K562 (cell line): ENCODE data around the gene HSPA1L. TPM values are rescaled to one million over a fixed set of nuclear protein-coding genes. Genes with fewer than 3 reads are reported as not detected.
A peak's percentile ranks its signal among the peaks of the same experiment; 100 is the strongest.

Experiments used
- ASH1L ChIP-seq: fragments of 450-650 bp; IDR thresholded peaks from 2 replicates; pipeline ENCODE4 v1.6.1; 2018; ENCODE audit warnings: borderline replicate concordance, mild to moderate bottlenecking, low read depth; ENCODE audit not compliant: partially characterized antibody
- CHCHD3 ChIP-seq: fragments of 250-450 bp; sonication (Bioruptor Pico); IDR thresholded peaks from 2 replicates; pipeline ENCODE4 v2.1.2; 2022; ENCODE audit warnings: mild to moderate bottlenecking
- CHD2 ChIP-seq: IDR thresholded peaks from 2 replicates; pipeline ENCODE4 v1.6.1; 2011; ENCODE audit warnings: low read depth, low read length
- DIDO1 ChIP-seq: fragments of 450-650 bp; IDR thresholded peaks from 2 replicates; pipeline ENCODE4 v1.6.1; 2016; ENCODE audit warnings: low read depth, missing biosample characterization, missing genetic modification characterization
- DNMT1 ChIP-seq: fragments of 450-650 bp; IDR thresholded peaks from 2 replicates; pipeline ENCODE4 v1.6.1; 2016; ENCODE audit warnings: antibody characterized with exemption, mild to moderate bottlenecking
- FOSL1 ChIP-seq: fragments of 200-800 bp; sonication (Bioruptor generic); conservative IDR thresholded peaks from 2 replicates; pipeline ENCODE4 v1.6.1; 2016; ENCODE audit warnings: missing genetic modification characterization, missing compliant biosample characterization
- FOXA3 ChIP-seq, 2 experiments: fragments of 450-650 bp in 1 of 2; sonication (generic) in 1 of 2; formaldehyde crosslinking; IDR thresholded peaks in 1 of 2; conservative IDR thresholded peaks in 1 of 2; 2 replicates each; pipeline versions ENCODE4 v1.4.0 to v1.8.0; 2020 to 2022; ENCODE audit warnings: mild to moderate bottlenecking in 2 of 2, missing genetic modification reagents in 1 of 2
- FOXK2 ChIP-seq, 2 experiments: fragments of 450-650 bp; IDR thresholded peaks in 1 of 2; conservative IDR thresholded peaks in 1 of 2; 2 replicates each; pipeline ENCODE4 v1.6.1; 2016; ENCODE audit warnings: low read depth in 2 of 2, mild to moderate bottlenecking in 1 of 2
- HCFC1 ChIP-seq: IDR thresholded peaks from 2 replicates; pipeline ENCODE4 v1.6.1; 2012; ENCODE audit warnings: low read depth, low read length, improper control_type of control experiment
- JUN ChIP-seq, 2 experiments: sonication (generic) in 1 of 2; formaldehyde crosslinking in 1 of 2; IDR thresholded peaks; 2 replicates each; pipeline versions ENCODE4 v1.6.1 to v1.8.0; 2012 to 2022; ENCODE audit warnings: borderline replicate concordance in 2 of 2, mild to moderate bottlenecking in 2 of 2, improper control_type of control experiment in 1 of 2, low read depth in 1 of 2, low read length in 1 of 2, missing genetic modification reagents in 1 of 2
- LCOR ChIP-seq: sonication (generic); formaldehyde crosslinking; IDR thresholded peaks from 2 replicates; pipeline ENCODE4 v1.8.0; 2022; ENCODE audit warnings: mild to moderate bottlenecking, missing genetic modification reagents
- LEF1 ChIP-seq: fragments of 450-650 bp; IDR thresholded peaks from 2 replicates; pipeline ENCODE4 v1.6.1; 2016; ENCODE audit warnings: mild to moderate bottlenecking
- MBD2 ChIP-seq: sonication (generic); IDR thresholded peaks from 2 replicates; pipeline ENCODE4 v1.6.1; 2016; ENCODE audit warnings: low read depth, borderline replicate concordance
- MLX ChIP-seq, 2 experiments: fragments of 450-650 bp in 1 of 2; sonication (generic) in 1 of 2; formaldehyde crosslinking; conservative IDR thresholded peaks; 2 replicates each; pipeline versions ENCODE4 v1.4.0 to v1.8.1; 2020 to 2022; ENCODE audit warnings: mild to moderate bottlenecking in 1 of 2, missing genetic modification reagents in 1 of 2
- POLR2B ChIP-seq: fragments of 450-650 bp; IDR thresholded peaks from 2 replicates; pipeline ENCODE4 v1.6.1; 2018; ENCODE audit warnings: low read depth; ENCODE audit not compliant: partially characterized antibody
- SLC30A9 ChIP-seq: fragments of 250-450 bp; sonication (Bioruptor Pico); IDR thresholded peaks from 2 replicates; pipeline ENCODE4 v1.8.0; 2022; ENCODE audit warnings: mild to moderate bottlenecking, moderate library complexity
- SMARCA4 ChIP-seq: fragments of 450-650 bp; IDR thresholded peaks from 2 replicates; pipeline ENCODE4 v1.6.1; 2016
- TBP ChIP-seq: optimal IDR thresholded peaks from 2 replicates; pipeline ENCODE3; 2011; ENCODE audit warnings: low read depth, low read length, improper control_type of control experiment
- TCF7L2 ChIP-seq: fragments of 150-350 bp; IDR thresholded peaks from 2 replicates; pipeline ENCODE4 v1.6.1; 2016; ENCODE audit warnings: low read depth, mild to moderate bottlenecking, low read length, moderate library complexity
- YBX1 ChIP-seq: fragments of 450-650 bp; IDR thresholded peaks from 2 replicates; pipeline ENCODE4 v1.7.1; 2016; ENCODE audit warnings: mild to moderate bottlenecking
- ZBTB49 ChIP-seq: sonication (generic); formaldehyde crosslinking; IDR thresholded peaks from 2 replicates; pipeline ENCODE4 v1.8.0; 2022; ENCODE audit warnings: missing genetic modification reagents, mild to moderate bottlenecking, borderline replicate concordance
- ZNF140 ChIP-seq: fragments of 250-450 bp; sonication (Bioruptor Pico); IDR thresholded peaks from 2 replicates; pipeline ENCODE4 v1.8.0; 2021; ENCODE audit warnings: moderate library complexity, mild to moderate bottlenecking, inconsistent platforms
- ZNF384 ChIP-seq: IDR thresholded peaks from 2 replicates; pipeline ENCODE4 v1.6.1; 2012; ENCODE audit warnings: low read depth, low read length, improper control_type of control experiment
- ZNF41 ChIP-seq: fragments of 250-450 bp; sonication (Bioruptor Pico); conservative IDR thresholded peaks from 2 replicates; pipeline ENCODE4 v1.4.0; 2020; ENCODE audit warnings: mild to moderate bottlenecking
- ZNF583 ChIP-seq: fragments of 250-450 bp; sonication (Bioruptor Pico); IDR thresholded peaks from 2 replicates; pipeline ENCODE4 v1.4.0; 2020
- ZNF766 ChIP-seq: fragments of 200-800 bp; sonication (Bioruptor generic); conservative IDR thresholded peaks from 2 replicates; pipeline ENCODE4 v1.6.1; 2016; ENCODE audit warnings: missing genetic modification characterization, missing compliant biosample characterization
- polyA plus RNA-seq, 8 experiments: library from polyadenylated mRNA; depleted of rRNA in 4 of 8; stranded (reverse) in 5 of 8; unstranded in 3 of 8; fragments of >200 nt; fragmentation: Nextera tagmentation in 2 of 8; fragmentation: Illumina TruSeq in 1 of 8; extraction: Ambion mirVana in 2 of 8; extraction: Trizol in 1 of 8; gene quantifications; 2 replicates each; pipeline versions ENCODE4 v1.2.1 to v1.2.3, GENCODE V29; 2011 to 2014; ENCODE audit warnings: inconsistent platforms in 1 of 8, missing spikeins in 1 of 8
- total RNA-seq, 7 experiments: library from RNA; depleted of rRNA in 6 of 7; stranded (reverse); fragments of >200 nt in 6 of 7; fragmentation: Illumina TruSeq in 2 of 7; extraction: Trizol in 2 of 7; gene quantifications; 2 replicates each; pipeline versions ENCODE4 v1.2.1 to v1.2.3, GENCODE V29; 2011 to 2021; ENCODE audit warnings: low replicate concordance in 1 of 7

The HSPA1L gene
- total and polyA plus RNA-seq, 9 of the 15 experiments (the other 6 are each of a cell fraction or from before 2014, with no cell fraction given): 0.14 to 2.1 (median 1.3) TPM

DNA sequence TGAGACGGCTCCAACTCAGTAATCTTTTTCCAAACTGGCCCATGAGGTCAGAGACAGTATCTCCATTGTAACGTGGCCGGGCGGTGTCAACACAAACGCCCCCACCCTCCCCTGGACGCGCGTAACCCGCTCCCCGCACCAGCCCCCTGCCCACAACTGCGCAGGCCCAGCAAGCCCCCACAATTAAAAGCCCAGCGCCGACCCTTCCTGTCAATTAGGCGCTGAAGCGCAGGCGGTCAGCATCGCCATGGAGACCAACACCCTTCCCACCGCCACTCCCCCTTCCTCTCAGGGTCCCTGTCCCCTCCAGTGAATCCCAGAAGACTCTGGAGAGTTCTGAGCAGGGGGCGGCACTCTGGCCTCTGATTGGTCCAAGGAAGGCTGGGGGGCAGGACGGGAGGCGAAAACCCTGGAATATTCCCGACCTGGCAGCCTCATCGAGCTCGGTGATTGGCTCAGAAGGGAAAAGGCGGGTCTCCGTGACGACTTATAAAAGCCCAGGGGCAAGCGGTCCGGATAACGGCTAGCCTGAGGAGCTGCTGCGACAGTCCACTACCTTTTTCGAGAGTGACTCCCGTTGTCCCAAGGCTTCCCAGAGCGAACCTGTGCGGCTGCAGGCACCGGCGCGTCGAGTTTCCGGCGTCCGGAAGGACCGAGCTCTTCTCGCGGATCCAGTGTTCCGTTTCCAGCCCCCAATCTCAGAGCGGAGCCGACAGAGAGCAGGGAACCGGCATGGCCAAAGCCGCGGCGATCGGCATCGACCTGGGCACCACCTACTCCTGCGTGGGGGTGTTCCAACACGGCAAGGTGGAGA, at the start of gene HSPA1L, which contains the start of gene HSPA1A (continued):
- TF ChIP-seq CHD2: 0 out of 2 replicates have a peak, but pooled peaks have one; percentile 62
- peak; percentile 54; the same call in 1 of the 2 replicates for TF ChIP-seq HCFC1
- TF ChIP-seq TCF7L2: no peak
- peak in 1 of 2 experiments; percentile 97; a peak in 2 of 4 replicates for TF ChIP-seq MLX (CRISPR knock-in tag; conservative IDR thresholded peaks at IDR 0.05)
- peak; percentile 3; the same call in 1 of the 2 replicates for TF ChIP-seq ZNF384
- TF ChIP-seq FOSL1 (tag): 0 out of 2 replicates have a peak, but pooled peaks have one; percentile 39
- TF ChIP-seq DIDO1 (tag): no peak
- TF ChIP-seq ZNF140 (CRISPR knock-in tag): no peak
- TF ChIP-seq POLR2B: peak; percentile 100
- TF ChIP-seq DNMT1: 0 out of 2 replicates have a peak, but pooled peaks have one; percentile 74
- TF ChIP-seq YBX1: no peak
- 0 out of 2 replicates have a peak, but pooled peaks have one; percentile 46 for TF ChIP-seq ZNF41 (CRISPR knock-in tag)
- TF ChIP-seq TBP: peak; percentile 98
- no peak; the same call in 1 of the 2 replicates for TF ChIP-seq ZNF766
- no peak; the same call in 1 of the 2 replicates for TF ChIP-seq SMARCA4
- peak; percentile 2 to 49; a peak in 1 of 4 replicates for TF ChIP-seq FOXK2 (conservative IDR thresholded peaks at IDR 0.05 in 1 of 2, IDR thresholded peaks at IDR 0.05 in 1 of 2; ENCODE audit: low read depth in 2 of 2)
- no peak; the same call in 1 of the 2 replicates for TF ChIP-seq LEF1
- peak; percentile 95 for TF ChIP-seq MBD2
- TF ChIP-seq CHCHD3 (CRISPR knock-in tag): peak; percentile 93
- peak; percentile 55; the same call in 1 of the 2 replicates for TF ChIP-seq LCOR (CRISPR knock-in tag)
- TF ChIP-seq ZBTB49 (CRISPR knock-in tag): no peak
- peak in 1 of 2 experiments; percentile 79; a peak in 1 of 4 replicates for TF ChIP-seq FOXA3 (CRISPR knock-in tag; conservative IDR thresholded peaks at IDR 0.05 in 1 of 2, IDR thresholded peaks at IDR 0.05 in 1 of 2)
- TF ChIP-seq ZNF583: peak; percentile 81; the same call in 1 of the 2 replicates
- no peak for TF ChIP-seq SLC30A9 (CRISPR knock-in tag)
- no peak for TF ChIP-seq JUN (IDR thresholded peaks at IDR 0.05; ENCODE audit: borderline replicate concordance, low read depth, low read length)
- TF ChIP-seq JUN (CRISPR knock-in tag; IDR thresholded peaks at IDR 0.05; ENCODE audit: borderline replicate concordance): 0 out of 2 replicates have a peak, but pooled peaks have one; percentile 82
- TF ChIP-seq ASH1L: peak; percentile 43
